ENCODE measurements around the gene RAD23A. TPM values are rescaled to one million over a fixed set of nuclear protein-coding genes. Genes with fewer than 3 reads are reported as not detected.

RAD23A gene
- total RNA-seq, 4 donors from 2014 or later: 72.0 to 128 (median 101) TPM

DNA sequence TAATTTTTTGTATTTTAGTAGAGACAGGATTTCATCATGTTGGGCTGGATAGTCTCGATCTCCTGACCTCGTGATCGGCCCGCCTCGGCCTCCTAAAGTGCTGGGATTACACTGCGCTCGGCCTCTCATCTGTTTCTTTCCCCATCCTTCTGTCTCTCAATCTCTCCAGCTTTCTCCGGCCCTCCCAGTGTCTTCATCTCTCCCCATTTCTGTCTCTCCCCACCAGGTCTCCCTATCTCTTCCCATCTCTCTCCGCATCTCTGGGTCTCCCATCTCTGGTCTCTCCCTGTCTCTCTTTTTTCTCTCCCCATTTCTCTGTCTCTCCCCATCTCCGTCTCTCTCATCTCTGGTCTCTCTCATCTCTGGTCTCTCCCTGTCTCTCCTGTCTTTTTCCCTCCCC is 37.4 kb downstream of the RAD23A start:
- H3K27ac ChIP-seq: no peak overlapping the region

DNA sequence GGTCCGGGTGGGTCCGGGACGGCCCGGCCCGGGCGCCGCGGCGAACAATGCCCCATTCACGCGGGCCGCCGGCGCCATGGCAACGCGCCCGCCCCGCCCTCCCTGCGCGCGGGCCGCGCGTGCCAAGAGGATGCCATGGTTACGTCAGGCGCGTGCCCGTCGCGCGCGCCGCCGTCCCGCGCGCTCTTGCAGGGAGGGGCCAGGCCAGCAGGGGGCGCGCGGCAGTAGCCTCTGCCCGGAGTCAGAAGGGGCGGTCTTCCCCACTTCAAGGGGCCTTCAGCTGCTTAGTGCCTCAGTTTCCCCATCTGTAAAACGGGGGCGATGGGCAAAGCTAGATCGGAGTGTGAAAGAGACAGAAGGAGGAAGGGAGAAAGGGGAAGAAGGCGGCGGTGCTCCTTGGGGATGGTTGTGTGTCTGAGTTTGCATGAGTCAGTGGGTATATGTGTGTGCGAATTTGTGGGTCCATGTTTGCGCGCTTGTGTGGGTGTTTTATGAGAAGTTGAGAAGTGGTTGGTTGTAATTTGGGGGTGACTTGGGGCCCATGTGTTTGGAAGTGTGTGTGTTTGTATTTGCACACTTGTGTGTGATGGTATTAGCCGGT is 38.0 kb downstream of the RAD23A start:
- 12 to 16% methylated on average over 37 to 45 of the region's 51 CpGs for WGBS, 2 donors
- Histone ChIP-seq H3K27me3 (no peaks in the 10 kb centered on the region), H3K4me3 (replicated peaks in 1 of 3) (no peak overlapping the region), H3K27ac (no peak overlapping the region), H3K36me3 (no peaks in the 10 kb centered on the region), H3K9me3 (no peaks in the 10 kb centered on the region), H3K4me1 (peaks cover 4 to 14% of the 10 kb centered on the region in 2 donors)
- DNase-seq: peak; percentile 67 to 73
- intact Hi-C loops (cut with DNase I): loop anchor here (2.0 kb wide), 2 partner anchors 77 to 111 kb away; no protein-coding TSS in a partner anchor
- TF ChIP-seq, protein P1, sequence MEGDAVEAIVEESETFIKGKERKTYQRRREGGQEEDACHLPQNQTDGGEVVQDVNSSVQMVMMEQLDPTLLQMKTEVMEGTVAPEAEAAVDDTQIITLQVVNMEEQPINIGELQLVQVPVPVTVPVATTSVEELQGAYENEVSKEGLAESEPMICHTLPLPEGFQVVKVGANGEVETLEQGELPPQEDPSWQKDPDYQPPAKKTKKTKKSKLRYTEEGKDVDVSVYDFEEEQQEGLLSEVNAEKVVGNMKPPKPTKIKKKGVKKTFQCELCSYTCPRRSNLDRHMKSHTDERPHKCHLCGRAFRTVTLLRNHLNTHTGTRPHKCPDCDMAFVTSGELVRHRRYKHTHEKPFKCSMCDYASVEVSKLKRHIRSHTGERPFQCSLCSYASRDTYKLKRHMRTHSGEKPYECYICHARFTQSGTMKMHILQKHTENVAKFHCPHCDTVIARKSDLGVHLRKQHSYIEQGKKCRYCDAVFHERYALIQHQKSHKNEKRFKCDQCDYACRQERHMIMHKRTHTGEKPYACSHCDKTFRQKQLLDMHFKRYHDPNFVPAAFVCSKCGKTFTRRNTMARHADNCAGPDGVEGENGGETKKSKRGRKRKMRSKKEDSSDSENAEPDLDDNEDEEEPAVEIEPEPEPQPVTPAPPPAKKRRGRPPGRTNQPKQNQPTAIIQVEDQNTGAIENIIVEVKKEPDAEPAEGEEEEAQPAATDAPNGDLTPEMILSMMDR (IDR thresholded peaks at IDR 0.05): peak; percentile 75 to 99 (median 98)
- no peak for TF ChIP-seq POLR2A (IDR thresholded peaks at IDR 0.05)

More for the DNA sequence above, 37.4 kb downstream of the RAD23A start:
- DNase-seq: no peak
- Histone ChIP-seq H3K4me1 (peaks cover 4 to 14% of the 10 kb centered on the region in 2 donors), H3K4me3 (replicated peaks in 1 of 3) (no peak overlapping the region), H3K27me3 (no peaks in the 10 kb centered on the region), H3K9me3 (no peaks in the 10 kb centered on the region), H3K36me3 (no peaks in the 10 kb centered on the region)
- TF ChIP-seq, protein P1 (IDR thresholded peaks at IDR 0.05): no peak
- TF ChIP-seq POLR2A (IDR thresholded peaks at IDR 0.05): no peak
- intact Hi-C loops (cut with DNase I): loop anchor here (2.0 kb wide), 2 partner anchors 78 to 112 kb away; no protein-coding TSS in a partner anchor
- 53 to 56% methylated on average over 10 of the region's 10 CpGs for WGBS, 2 donors

DNA sequence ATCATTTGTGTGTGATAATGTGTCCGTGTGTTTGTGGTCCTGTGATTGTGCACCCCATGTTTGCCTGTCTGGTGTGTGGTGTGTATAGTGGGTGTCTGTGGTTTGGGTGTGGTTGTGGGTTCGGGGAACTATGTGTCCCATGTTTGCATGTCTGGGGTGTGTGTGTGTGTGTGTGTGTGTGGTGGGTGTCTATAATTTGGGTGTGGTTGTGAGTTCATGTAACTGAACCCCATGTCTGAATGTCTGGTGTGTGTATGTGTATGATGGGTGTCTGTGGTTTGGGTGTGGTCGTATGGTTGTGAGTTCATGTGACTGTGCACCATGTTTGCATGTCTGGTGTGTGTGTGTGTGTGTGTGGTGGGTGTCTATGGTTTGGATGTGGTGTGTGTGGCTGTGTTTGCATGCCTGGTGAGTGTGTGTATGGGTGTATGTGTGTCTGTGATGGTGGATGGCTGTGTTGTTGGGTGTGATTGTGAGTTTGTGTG is 38.5 kb downstream of the RAD23A start:
- H3K4me1 ChIP-seq: peaks cover 4 to 14% of the 10 kb centered on the region in 2 donors
- no peaks in the 10 kb centered on the region for H3K9me3 ChIP-seq
- no peaks in the 10 kb centered on the region for H3K27me3 ChIP-seq
- 85 to 87% methylated on average over 3 of the region's 3 CpGs for WGBS, 2 donors
- no peaks in the 10 kb centered on the region for H3K36me3 ChIP-seq
- no peak overlapping the region for H3K27ac ChIP-seq
- H3K4me3 ChIP-seq (replicated peaks in 1 of 3): no peak overlapping the region
- no peak for TF ChIP-seq POLR2A (IDR thresholded peaks at IDR 0.05)
- TF ChIP-seq, protein P1 (IDR thresholded peaks at IDR 0.05): no peak
- intact Hi-C loops (cut with DNase I): no loop called here
- no peak for DNase-seq

DNA sequence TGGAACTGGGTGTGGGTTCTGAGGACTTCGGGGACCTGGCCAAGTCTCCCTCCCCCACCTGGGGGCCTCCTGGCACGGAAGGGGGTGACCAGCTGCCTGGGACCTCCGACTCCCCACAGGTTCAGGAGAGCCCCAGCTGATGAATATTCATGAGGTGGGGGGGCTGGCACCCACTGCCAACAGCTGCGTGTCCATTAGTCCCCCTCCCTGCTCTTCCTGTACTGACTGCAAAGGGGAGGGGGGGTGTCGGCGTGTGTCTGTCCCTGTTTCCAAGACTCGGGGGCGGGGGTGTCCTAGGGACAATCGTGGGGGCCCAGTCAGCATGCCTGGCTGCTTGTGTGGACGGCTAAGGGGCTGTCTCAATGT is 39.0 kb downstream of the RAD23A start:
- 31 to 60% methylated on average over 1 to 7 of the region's 10 CpGs for WGBS, 2 donors
- H3K27ac ChIP-seq: no peak overlapping the region
- no peaks in the 10 kb centered on the region for H3K9me3 ChIP-seq
- intact Hi-C loops (cut with DNase I): loop anchor here (5.0 kb wide), 1 partner anchor 48 kb away; no protein-coding TSS in a partner anchor
- no peak for TF ChIP-seq POLR2A (IDR thresholded peaks at IDR 0.05)
- TF ChIP-seq, protein P1 (IDR thresholded peaks at IDR 0.05): no peak
- H3K4me1 ChIP-seq: peaks cover 4 to 14% of the 10 kb centered on the region in 2 donors
- no peak overlapping the region for H3K4me3 ChIP-seq (replicated peaks in 1 of 3)
- DNase-seq: no peak
- no peaks in the 10 kb centered on the region for H3K36me3 ChIP-seq
- no peaks in the 10 kb centered on the region for H3K27me3 ChIP-seq

DNA sequence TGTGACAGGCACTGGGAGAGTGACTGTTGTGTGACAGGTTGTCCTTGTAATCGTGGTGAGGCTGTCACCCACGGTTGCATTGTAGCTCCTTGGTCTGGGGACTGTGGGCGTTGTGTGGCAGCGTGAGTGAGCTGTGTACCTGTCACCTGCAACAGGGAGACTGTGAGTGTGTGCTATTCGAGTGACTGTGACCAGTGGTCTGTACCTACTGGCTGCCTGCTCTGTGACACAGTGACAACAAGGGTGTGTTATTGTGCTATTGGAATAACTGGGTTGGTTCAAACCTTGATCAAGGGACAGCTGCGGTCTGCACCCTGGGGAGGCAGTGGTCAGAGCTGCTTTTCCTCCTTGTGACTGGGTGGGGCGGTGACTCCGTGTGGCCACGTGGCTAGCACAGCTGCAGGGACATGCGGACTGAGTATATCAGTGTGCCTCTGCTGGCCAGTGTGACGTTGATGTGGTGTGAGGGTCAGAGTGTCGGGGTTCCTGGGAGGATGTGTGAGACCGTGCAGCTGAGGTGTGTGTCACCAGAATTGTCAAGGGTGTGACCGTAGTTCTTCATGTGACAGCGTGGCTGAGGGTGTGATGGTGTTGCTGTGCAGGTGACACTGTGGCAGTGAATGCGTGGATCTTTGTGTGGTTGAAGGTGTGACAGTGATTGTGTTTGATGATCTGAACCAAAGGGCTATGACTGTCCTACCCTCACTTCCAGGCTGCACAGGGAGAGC is 39.6 kb downstream of the RAD23A start:
- peak; percentile 48 to 62 for DNase-seq
- Histone ChIP-seq H3K27me3 (no peaks in the 10 kb centered on the region), H3K4me3 (replicated peaks in 1 of 3) (no peak overlapping the region), H3K36me3 (no peaks in the 10 kb centered on the region), H3K9me3 (no peaks in the 10 kb centered on the region), H3K4me1 (peaks cover 4 to 14% of the 10 kb centered on the region in 2 donors), H3K27ac (no peak overlapping the region)
- intact Hi-C loops (cut with DNase I): loop anchor here (5.0 kb wide), 1 partner anchor 47 kb away; no protein-coding TSS in a partner anchor
- TF ChIP-seq, protein P1 (IDR thresholded peaks at IDR 0.05): no peak
- no peak for TF ChIP-seq POLR2A (IDR thresholded peaks at IDR 0.05)
- 60 to 65% methylated on average over 13 to 14 of the region's 16 CpGs for WGBS, 2 donors

Data from thyroid gland (tissue), 4 donors.